H54 (cell line): ENCODE results near the gene RALGPS1.
A peak's percentile ranks its signal among the peaks of the same experiment; 100 is the strongest.

ENCODE experiments used
- DNase-seq: peaks from one replicate; pipeline ENCODE4 v3.0.0; 2011; ENCODE audit warnings: low spot score, mixed read lengths; ENCODE audit not compliant: insufficient read length
- FAIRE-seq: peaks from 3 replicates; lab custom pipeline; 2011; peaks lifted over from hg19 to GRCh38; lab: Jason Lieb, UNC
- POLR2A ChIP-seq: IDR thresholded peaks from 2 replicates; pipeline ENCODE4 v1.6.1; 2011; ENCODE audit warnings: low read depth, mild to moderate bottlenecking, low read length

Gene RALGPS1

GRCh38 chr9:127185931-127186781, 271.6 kb downstream of the RALGPS1 start:
- FAIRE-seq, result no peak
- no peak for DNase-seq
- no peak for TF ChIP-seq POLR2A

GRCh38 chr9:127186806-127187205, 272.2 kb downstream of the RALGPS1 start:
- no peak for FAIRE-seq
- no peak for TF ChIP-seq POLR2A
- no peak for DNase-seq

- FAIRE-seq, result peak; percentile 97
- TF ChIP-seq POLR2A, result no peak
- peak; percentile 99 for DNase-seq
These were observed 272.8 kb downstream of the RALGPS1 start for GRCh38 chr9:127187231-127187956.

GRCh38 chr9:127188396-127188795, 273.8 kb downstream of the RALGPS1 start:
- FAIRE-seq (no peak), DNase-seq (no peak)
- TF ChIP-seq POLR2A, result no peak

DNA sequence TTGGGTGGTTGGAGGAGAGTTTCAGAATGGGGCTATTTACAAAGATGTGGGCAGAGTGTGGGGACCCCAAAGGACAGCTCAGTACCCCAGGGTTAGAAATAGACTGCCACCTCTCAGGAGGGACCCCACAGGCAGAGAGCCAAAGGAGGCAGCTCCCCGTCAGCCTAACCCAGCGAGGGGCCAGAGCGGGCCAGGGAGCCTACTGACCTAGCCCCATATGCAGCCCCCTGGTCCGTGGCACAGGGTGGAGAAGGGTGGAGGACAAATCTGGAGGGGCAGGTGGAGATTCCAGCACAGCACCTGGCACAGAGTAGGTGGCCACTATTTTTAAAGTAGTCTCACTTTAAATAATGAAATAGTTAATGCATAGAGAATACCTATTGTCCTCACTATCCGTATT, 275.0 kb downstream of the RALGPS1 start:
- FAIRE-seq (no peak), DNase-seq (no peak)
- TF ChIP-seq POLR2A, result no peak

- no peak for TF ChIP-seq POLR2A
- no peak for FAIRE-seq
These were observed 278.2 kb downstream of the RALGPS1 start for GRCh38 chr9:127192744-127193143.

GRCh38 chr9:127193483-127193882, 278.9 kb downstream of the RALGPS1 start:
- DNase-seq, result no peak
- no peak for TF ChIP-seq POLR2A

More at GRCh38 chr9:127192744-127193143, 278.2 kb downstream of the RALGPS1 start:
- DNase-seq, result no peak

GRCh38 chr9:127194881-127195713, 280.5 kb downstream of the RALGPS1 start:
- peak; percentile 95 for DNase-seq
- no peak for TF ChIP-seq POLR2A
- FAIRE-seq, result peak; percentile 90

More at GRCh38 chr9:127193483-127193882, 278.9 kb downstream of the RALGPS1 start:
- no peak for FAIRE-seq

DNA sequence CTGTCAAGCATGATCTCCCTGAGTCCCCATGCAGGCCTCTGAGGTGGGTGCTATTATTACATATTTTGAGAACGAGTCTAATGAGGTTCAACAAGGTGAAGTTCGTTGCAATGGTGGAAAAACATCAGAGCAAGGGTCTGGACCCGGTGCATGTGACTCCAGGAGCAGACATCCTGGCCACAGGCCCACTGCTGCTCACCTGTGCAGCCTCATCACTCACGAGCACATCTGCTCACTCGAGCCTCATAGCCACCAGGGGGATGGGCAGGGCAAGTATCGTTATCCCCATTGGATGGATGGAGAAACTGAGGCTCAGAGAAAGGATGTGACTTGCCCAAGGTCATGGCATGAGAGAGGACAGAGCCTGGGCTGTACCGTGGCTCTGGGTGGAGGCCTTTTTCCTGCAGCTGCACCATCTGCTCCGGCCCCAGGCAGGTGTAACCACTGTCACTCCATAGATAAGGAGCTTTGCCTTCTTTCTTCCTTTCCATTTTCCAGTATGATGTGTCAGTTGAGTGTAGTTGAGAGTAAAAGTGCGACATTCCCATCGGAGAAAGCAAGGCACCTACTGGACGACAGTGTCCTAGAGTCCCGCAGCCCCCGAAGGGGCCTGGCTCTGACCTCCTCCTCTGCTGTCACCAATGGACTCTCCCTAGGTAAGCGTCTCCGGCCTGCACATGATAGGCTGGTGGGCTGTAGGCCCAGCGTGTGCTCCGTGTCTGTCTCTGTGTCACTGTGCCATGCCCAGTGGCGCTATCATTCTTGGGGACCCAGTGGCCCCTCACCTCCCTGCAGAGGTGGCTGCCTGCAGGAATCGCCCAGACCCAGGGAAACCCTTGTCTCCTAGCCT, 281.6 kb downstream of the RALGPS1 start:
- FAIRE-seq (no peak), DNase-seq (no peak)
- TF ChIP-seq POLR2A, result no peak

GRCh38 chr9:127196826-127197145, 282.2 kb downstream of the RALGPS1 start:
- TF ChIP-seq POLR2A, result no peak
- DNase-seq (no peak), FAIRE-seq (no peak)

DNA sequence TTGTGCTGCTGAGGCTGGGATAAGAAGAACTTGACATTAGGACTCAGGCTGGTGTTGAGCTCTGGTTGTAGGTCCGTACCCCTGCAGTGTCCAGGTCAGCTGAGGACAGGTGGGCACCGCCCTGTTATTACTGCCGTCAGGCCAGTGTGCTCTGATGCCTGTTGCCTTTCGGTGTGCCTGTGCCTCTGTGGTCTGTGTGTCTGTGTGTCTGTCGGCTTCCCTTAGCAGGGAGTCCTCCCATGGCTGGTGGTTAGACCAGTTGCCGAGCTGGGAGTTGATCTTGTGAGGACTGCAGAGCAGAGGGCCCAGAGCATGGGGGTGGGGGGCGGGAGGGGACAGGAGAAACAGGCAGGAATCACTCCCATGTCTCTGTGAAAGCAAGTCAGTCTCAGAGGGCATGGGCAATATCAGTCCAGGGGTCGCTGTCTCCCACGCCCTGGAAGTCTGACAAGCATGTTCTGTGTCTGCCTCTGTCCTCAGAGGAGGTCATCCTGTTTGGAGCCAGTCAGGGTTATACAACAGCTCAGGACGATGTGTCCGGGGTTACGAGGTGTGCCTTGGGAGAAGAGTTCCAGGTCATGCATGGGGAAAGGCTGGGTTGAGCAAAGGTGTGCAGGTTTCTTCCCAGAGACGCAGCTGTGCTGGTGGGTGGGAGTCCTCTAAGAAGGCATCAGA, 282.7 kb downstream of the RALGPS1 start:
- no peak for DNase-seq
- TF ChIP-seq POLR2A, result no peak

GRCh38 chr9:127197861-127198430, 283.4 kb downstream of the RALGPS1 start:
- FAIRE-seq (no peak), DNase-seq (no peak)
- no peak for TF ChIP-seq POLR2A

More for the DNA sequence above, 282.7 kb downstream of the RALGPS1 start:
- no peak for FAIRE-seq
